Stimulated activated CD8-positive, alpha-beta memory T cell treated with anti-CD3 and anti-CD28 coated beads, Interleukin-12 subunit alpha, Interleukin-12 subunit beta, amount 100 ng/mL, for 24 hours (primary cell): ENCODE measurements around the gene MTCP1.

Experiments
- DNase-seq: peaks from one replicate; pipeline ENCODE4 v3.0.0-alpha.2; 2020; ENCODE audit errors: extremely low read depth

MTCP1 gene

DNA sequence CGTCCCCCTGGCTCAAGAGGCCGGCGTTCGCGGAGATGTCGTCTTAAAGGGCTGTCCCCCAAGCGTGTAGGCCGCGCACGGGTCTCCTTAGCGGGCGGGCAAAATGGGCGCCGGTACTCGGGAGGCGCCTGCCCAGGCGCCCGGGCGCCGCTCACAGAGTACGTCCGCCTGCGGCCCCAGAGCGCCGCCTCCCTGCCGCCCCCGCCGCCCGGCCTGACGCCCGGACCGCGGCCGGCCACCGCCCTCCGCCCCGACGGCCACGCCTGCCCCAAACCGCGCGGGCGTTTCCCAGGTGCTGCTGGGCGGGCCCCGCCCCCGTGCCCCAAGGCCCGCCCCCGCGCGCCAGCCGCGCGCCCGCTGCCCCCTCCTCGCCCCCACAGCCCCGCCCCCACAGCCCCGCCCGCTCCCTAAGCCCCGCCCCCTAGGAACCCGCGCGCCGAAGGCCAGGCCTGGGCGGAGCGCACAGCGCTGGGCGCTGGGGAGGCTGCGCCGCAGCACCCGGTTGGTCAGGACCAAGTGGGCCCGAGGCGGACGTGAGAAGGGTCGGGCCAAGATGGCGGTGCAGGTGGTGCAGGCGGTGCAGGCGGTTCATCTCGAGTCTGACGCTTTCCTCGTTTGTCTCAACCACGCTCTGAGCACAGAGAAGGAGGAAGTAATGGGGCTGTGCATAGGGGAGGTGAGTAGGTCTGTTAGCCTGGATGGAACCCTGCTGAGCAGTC is at the start of gene MTCP1, which contains the start of the genes BRCC3 and CMC4:
Gene MTCP1, minus strand, starts transcription at position 162 of the 719 bp plus-strand sequence. CDS start 5,126 bp downstream, outside the sequence.
Gene BRCC3, plus strand, starts transcription at position 534 of the 719 bp plus-strand sequence. Its CDS starts 20 bp downstream, at position 554.
Gene CMC4, minus strand, starts transcription at position 162 of the 719 bp plus-strand sequence. CDS start 7,113 bp downstream, outside the sequence.
- DNase-seq = peak; percentile 47

GRCh38 chrX:155115174-155115819 is 44.4 kb upstream of the MTCP1 start:
- no peak for DNase-seq

GRCh38 chrX:155113097-155113496 is 42.2 kb upstream of the MTCP1 start:
- no peak for DNase-seq

DNA sequence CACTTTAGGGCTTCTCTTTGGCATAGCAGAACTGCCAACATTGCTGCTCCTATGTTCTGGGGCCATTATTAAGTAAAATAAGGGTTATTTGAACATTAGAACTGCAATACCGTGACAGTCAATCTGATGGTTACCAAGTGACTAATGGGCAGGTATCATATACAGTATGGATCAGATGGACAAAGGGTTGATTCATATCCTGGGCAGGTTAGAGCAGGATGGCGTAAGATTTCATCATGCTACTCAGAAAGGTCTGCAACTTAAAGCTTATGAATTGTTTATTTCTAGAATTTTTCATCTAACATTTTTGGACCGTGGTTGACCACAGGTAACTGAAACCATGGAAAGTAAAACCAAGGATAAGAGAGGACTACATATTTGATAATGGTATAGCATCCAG is 41.2 kb upstream of the MTCP1 start:
- no peak for DNase-seq

- no peak for DNase-seq
Observed at GRCh38 chrX:155108427-155108826, 37.5 kb upstream of the MTCP1 start.

DNA sequence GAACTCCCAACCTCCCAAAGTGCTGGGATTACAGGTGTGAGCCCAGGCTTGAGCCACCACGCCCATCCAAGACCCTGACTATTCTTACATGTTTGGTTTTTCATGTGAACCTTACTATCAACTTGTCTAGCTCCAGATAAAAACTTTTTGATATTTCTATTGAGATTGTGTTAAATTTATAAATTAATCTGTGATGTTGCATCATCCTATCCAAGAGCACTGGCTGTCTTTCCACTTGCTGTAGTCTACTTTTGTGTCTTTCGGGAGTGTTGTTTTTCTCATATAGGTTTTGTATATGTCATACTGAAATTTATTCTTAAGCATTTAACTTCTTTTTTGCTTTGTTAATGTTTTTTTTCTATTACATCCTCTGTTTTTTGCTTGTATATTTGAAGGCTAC is 35.0 kb upstream of the MTCP1 start:
- no peak for DNase-seq

GRCh38 chrX:155094468-155095061 is 23.6 kb upstream of the MTCP1 start:
- no peak for DNase-seq

DNA sequence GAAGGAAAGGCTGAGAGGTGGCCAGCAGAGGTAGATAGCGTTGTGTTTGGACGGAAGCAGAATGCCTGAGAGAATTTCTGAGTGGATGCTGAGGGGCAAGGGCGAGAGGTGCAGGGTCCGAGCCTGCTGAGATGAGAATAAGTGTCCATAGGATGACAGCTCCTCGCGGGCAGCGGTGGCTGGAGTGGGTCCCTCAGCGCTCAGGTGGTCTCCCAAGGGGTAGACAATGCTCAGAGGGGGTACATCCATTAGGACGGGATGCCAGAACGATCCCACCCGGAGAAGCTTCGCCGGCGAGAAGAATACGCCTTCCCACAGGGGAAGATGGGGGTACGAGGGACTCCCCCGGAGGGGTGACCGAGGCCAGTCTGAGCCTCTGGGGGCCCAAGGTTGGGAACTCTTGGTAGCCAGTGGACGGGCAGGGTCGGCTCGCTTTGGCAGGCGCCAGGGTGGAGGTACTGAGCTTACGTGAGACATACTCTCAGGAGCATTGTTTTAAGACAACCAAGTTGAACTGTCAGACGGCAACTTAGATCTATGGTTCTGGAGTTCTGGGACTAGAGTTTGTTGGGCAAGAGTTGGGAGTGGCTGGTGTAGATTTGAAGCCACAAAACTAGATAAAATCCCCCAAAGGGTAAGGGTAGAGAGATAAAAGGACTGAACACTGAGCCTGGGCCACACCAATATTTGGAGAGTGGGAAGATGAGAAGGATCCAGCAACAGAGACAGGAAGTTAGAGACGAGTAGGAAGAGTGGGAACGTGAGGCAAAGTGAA is 16.2 kb upstream of the MTCP1 start:
- no peak for DNase-seq

DNA sequence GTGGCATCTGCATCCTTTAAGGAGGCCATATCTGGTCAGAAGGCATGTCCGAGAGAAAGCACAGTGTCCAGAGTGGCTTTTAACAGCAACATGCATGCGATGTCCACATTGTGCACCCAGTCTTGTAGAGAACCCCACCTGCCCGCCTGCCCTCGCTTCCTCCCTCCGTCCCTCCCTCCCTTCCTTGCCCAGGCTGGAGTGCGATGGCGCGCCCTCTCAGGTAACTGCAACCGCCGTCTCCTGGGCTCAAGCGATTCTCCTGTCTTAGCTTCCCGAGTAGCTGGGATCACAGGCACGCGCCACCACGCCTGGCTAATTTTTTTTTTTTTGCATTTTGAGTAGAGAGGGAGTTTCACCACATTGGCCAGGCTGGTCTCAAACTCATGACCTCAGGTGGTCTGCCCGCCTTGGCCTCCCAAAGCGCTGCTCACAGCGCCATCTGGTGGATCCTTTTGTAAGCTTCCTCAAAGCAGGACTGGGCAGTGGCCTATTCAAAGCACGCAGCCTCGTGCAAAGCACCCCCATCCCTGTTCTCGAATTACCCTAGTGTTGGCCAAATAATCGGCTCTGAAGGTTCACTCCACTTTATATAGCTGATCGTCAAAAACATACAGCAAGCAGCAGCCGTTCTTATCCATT is 15.4 kb upstream of the MTCP1 start:
- DNase-seq = no peak

DNA sequence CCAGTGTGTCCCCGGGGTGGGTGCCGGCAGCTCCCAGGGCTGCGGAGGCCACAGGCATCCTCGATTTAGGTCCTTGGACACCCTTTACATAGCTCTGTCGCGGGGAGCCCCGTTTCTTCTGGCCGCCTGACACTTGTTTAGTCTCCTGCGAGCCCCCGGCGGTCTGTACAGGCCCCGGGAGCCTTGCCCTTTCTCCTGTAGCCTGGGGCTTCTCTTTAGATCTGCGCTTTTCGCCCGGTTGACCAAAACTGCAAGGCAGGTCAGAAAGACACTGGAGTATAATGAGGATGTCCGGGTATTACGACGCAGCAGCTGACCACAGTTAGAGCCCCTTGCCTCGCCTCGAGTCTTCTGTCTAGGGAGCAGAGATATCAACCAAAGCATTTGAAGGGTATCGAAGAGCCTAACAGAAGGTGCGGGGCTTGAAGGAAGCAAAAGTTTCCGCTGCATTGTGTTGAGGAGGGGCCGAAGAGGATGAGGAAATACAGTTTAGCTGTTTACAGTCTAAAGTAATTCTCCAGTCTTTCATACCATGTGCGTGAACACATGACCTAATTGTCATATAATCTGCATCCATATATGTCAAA is 851 bp upstream of the MTCP1 start:
- no peak for DNase-seq

DNA sequence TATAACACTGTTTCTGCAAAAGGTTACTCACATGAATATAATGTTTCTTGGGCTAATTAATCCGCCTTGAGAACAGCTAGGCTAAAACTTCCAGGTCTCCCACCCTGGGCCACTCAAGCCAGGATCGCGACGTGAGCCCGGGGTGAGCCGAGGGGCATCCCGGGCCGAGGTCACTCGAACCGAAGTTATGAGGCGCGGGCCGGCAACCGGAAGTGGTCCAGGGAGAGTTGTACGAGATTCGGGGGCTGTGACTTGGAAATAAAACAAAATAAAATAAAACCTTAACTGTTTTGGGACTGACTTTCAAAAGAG is 317 bp downstream of the MTCP1 start:
- no peak for DNase-seq

GRCh38 chrX:155070038-155070437 is 898 bp downstream of the MTCP1 start:
- DNase-seq = no peak

DNA sequence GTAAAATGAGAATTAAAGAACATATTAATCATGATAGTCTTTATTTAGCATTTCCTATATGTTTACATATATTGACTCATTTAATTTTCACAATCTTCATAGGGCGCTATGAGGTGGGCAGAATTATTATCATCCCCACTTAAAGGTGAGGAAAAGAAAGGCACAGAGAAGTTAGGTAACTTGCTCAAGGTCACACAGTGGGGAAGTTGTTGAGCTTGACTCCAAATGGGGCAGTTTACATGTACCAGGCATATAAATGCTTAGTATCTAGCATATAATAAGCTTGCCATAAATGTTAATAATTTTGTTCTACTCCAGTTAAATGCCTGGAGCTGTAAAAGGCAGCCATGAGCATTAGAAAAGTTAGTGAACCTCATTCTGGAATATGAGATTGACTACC is 1.5 kb downstream of the MTCP1 start:
- no peak for DNase-seq

DNA sequence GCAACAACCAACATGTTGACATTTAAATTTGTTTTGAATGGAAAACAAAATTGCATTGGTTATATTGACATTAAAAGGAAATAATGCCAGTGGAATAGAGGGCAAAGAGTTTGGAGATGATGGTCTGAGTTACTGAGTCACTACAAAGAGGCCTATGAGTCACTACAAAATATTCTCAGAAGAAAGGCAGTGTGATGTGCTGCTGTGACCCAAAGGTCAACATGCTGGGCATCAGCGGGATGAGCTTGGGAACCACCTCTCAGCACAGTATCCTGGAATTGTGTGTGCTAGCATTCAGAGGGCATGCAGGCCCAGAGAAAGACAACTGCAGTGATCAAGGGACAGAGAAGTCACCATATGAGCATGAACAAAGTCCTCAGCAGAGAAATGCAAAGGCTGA is 2.8 kb downstream of the MTCP1 start:
- DNase-seq = no peak

DNA sequence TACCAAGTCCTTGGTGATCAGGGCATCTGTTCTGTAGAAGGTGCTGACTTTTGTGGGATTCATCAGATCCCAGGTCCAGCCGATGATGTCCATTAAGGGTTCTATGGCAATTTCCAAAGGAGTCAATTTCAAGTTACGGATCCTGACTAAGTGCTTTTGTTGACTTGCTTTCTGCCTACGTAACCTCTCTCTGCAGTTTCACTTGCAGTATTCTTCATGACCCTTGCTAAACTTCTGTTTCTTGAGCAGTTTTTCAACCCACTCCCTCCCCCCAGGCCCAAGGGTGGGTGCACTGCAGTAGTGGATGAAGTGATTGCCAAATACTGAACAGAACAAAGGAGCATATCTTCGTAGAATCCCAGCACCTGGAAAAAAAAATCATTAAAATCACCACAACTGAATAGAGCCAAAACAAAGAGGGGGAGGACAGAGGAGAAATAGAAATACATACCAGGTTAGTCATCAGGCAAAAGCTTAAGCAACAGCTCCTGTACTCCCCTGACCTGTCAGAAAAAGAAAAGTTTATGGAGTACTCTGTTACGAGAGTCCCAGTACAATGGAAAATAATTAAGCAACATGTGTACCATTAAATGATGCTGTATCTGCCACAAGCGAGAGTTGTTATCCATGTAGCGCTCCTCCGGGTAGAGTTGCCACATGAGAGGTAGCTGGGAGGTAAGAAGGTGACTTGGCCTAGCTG is 5.8 kb downstream of the MTCP1 start:
- DNase-seq = no peak

DNA sequence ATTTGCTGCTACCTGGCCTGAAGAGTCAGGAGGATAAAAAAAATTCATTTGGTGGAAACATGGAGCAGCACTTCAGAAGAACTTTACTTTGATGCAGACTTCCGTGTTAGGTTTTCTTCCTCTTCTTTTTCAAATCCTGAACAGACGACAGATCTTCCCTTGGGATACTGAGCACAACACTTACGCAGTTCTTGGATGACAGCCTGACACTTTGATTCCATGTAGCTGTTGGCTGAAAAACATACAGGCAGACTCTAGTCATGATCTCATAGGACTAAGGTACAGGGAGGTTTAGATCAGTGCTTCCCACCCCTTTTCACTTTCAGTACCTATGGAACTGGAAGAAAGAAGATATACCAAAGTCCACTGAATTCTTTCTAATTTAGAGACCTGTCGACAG is 9.2 kb downstream of the MTCP1 start:
- no peak for DNase-seq

- no peak for DNase-seq
Observed at GRCh38 chrX:155056877-155057792, 13.8 kb downstream of the MTCP1 start.

- DNase-seq = no peak
Observed at GRCh38 chrX:155056471-155056870, 14.5 kb downstream of the MTCP1 start.

- DNase-seq = no peak
Observed at GRCh38 chrX:155055494-155055893, 15.4 kb downstream of the MTCP1 start.

GRCh38 chrX:155054255-155054654 is 16.7 kb downstream of the MTCP1 start:
- DNase-seq = no peak
